Body of pancreas (tissue), 4 donors: ENCODE results near the gene MRC1.

ENCODE experiments used
- POLR2A ChIP-seq, 3 donors: fragments of 450-650 bp; IDR thresholded peaks; one replicate each; pipeline ENCODE4 v1.6.1; 2016; ENCODE audit warnings: antibody characterized with exemption in 3 of 3, mild to moderate bottlenecking in 2 of 3
- TF ChIP-seq, protein P1 (sequence below), 7 experiments: fragments of 450-650 bp in 4 of 7; fragments of 200-600 bp in 3 of 7; sonication (generic) in 3 of 7; IDR thresholded peaks; one replicate each; pipeline ENCODE4 v1.5.1; 2016 to 2019; ENCODE audit warnings: antibody characterized with exemption in 7 of 7

- TF ChIP-seq, protein P1, sequence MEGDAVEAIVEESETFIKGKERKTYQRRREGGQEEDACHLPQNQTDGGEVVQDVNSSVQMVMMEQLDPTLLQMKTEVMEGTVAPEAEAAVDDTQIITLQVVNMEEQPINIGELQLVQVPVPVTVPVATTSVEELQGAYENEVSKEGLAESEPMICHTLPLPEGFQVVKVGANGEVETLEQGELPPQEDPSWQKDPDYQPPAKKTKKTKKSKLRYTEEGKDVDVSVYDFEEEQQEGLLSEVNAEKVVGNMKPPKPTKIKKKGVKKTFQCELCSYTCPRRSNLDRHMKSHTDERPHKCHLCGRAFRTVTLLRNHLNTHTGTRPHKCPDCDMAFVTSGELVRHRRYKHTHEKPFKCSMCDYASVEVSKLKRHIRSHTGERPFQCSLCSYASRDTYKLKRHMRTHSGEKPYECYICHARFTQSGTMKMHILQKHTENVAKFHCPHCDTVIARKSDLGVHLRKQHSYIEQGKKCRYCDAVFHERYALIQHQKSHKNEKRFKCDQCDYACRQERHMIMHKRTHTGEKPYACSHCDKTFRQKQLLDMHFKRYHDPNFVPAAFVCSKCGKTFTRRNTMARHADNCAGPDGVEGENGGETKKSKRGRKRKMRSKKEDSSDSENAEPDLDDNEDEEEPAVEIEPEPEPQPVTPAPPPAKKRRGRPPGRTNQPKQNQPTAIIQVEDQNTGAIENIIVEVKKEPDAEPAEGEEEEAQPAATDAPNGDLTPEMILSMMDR (IDR thresholded peaks at IDR 0.05), result no peak
- no peak for TF ChIP-seq POLR2A (IDR thresholded peaks at IDR 0.05)
Measured at GRCh38 chr10:17883621-17884020, 74.5 kb downstream of the MRC1 start.
